HG02840 (cell line): ENCODE measurements around the gene ELF1.
"Not testable (repeated sequence)": the region's sequence is repeated elsewhere in the genome, so short reads cannot be mapped to it uniquely, and the experiment has no call there.

Experiments
- ATAC-seq: cut with Tn5 transposase; IDR thresholded peaks from one replicate; pipeline ENCODE4 v1.9.1; 2021; ENCODE audit warnings: mild to moderate bottlenecking, moderate library complexity, moderate number of reproducible peaks; ENCODE audit not compliant: unreplicated experiment, low FRiP score

ELF1 gene

GRCh38 chr13:40984668-40985366 is 34.3 kb downstream of the ELF1 start:
- ATAC-seq = peak; percentile 47

GRCh38 chr13:40983725-40984667 is 35.1 kb downstream of the ELF1 start:
- ATAC-seq = no peak

- no peak for ATAC-seq
Measured at GRCh38 chr13:40983259-40983658, 35.9 kb downstream of the ELF1 start.

GRCh38 chr13:40982772-40983171 is 36.3 kb downstream of the ELF1 start:
- ATAC-seq = peak; percentile 47

DNA sequence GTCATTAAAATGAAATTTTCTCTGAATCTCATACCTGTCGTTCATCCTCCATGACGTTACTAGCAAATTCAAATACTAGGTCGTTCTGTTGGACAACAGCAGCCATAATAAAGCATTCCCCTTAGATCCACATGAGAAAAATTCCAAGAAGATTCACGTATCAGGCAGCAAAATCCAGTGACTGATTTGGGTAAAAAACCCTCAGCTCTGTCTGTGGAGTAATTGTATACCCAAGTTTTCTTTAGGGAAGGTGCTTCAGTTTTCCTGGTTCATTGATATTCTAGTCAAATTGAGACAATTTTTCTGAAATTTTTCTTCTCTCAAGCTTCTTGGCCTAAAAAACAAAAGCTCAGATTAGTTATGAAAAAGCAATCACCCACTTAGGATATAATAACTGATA is 37.2 kb downstream of the ELF1 start:
- no peak for ATAC-seq

- ATAC-seq = no peak
Measured at GRCh38 chr13:40981361-40981760, 37.8 kb downstream of the ELF1 start.

- no peak for ATAC-seq
Measured at GRCh38 chr13:40980461-40980860, 38.7 kb downstream of the ELF1 start.

GRCh38 chr13:40979232-40979631 is 39.9 kb downstream of the ELF1 start:
- ATAC-seq = no peak

DNA sequence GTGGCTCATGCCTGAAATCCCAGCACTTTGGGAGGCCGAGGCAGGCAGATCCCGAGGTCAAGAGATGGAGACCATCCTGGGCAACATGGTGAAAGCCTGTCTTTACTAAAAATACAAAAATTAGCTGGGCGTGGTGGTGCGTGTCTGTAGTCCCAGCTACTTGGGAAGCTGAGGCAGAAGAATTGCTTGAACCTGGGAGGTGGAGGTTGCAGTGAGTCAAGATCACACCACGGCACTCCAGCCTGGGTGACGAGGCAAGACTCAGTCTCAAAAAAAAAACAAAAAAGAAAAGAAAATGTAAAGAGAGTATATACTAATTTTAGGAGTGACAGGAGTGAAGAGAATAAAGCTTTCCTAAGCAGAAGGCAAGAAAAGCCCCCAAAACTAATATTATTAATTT is 41.0 kb downstream of the ELF1 start:
- not testable (repeated sequence) for ATAC-seq

GRCh38 chr13:40975441-40975840 is 43.7 kb downstream of the ELF1 start:
- no peak for ATAC-seq

- no peak for ATAC-seq
Measured at GRCh38 chr13:40974460-40975407, 44.4 kb downstream of the ELF1 start.

GRCh38 chr13:40973409-40973808 is 45.7 kb downstream of the ELF1 start:
- ATAC-seq = no peak

- ATAC-seq = no peak
Measured at GRCh38 chr13:40971321-40971720, 47.8 kb downstream of the ELF1 start.

DNA sequence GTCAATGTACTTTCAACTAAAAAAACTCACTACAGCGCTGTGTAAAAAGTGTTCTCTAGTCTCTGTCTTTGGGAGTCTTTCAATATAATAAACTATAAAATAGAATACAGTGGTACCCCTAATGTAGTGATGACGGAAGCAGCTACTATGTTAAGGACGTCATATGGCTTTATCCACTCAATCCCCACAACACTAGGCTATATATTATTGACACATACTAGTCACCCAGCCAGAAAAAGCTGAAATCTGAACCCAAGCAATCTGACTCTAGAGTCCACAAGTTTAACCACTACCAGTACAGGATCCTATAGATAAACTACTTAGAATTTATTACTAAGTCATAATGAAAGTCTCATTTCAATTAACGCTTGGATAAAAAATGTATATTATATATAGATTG is 48.3 kb downstream of the ELF1 start:
- no peak for ATAC-seq

- ATAC-seq = peak; percentile 61
Measured at GRCh38 chr13:40969169-40969901, 49.8 kb downstream of the ELF1 start.

- ATAC-seq = no peak
Measured at GRCh38 chr13:40968416-40969000, 50.6 kb downstream of the ELF1 start.

DNA sequence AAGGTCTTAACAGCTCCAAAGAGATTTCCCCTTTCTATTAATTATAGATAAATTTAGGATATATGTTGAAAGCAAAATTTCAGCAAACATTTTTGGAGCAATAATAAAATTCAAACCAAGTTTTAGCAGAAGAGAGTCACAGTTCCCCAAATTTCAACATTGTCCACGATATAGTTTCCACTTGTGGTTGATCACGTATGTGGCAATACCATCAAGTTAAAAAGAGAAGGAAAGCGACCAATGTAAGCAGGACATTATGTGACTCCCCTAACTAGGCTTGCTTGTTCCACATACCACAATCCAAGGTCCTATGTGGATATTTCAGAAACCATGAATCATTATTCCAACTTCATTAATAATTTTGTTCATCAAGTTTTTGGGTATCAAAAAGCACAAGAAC is 52.8 kb downstream of the ELF1 start:
- no peak for ATAC-seq

DNA sequence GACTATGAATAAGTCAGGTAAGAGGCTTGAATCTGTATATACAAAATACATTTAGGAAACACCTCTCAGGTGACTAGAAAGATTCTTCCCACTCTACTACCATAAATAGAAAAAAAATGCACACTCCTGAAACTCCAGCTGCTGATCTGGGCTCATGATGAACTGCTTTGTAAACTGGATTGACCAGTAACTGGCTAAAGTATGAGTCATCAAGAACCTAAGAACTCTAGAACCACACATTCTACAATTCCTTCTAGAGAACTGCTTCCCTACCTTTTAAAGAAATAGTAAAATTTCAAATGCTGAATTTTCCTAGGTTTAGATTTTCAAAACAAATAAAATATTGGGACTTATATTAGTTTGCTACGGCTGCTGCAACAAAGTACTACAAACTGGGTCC is 55.2 kb downstream of the ELF1 start:
- ATAC-seq = no peak

DNA sequence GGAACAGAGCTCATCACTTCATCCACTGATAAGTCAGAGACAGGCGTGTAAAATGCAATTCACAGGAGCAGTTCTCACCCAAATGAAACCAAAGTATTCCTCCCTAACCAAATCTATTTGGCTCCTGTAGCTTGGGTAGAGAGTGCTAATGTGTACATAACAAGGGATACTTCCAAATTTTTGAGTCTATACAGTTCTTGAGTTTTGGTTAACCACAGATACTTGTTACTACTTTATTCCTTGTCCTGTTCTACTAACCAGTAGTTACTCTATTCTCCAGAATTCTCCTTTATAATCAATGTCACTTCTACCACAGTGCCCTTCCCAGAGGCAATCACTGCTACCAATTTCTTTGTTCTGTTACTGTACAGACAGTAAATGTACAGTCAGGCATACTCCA is 57.3 kb downstream of the ELF1 start:
- no peak for ATAC-seq

DNA sequence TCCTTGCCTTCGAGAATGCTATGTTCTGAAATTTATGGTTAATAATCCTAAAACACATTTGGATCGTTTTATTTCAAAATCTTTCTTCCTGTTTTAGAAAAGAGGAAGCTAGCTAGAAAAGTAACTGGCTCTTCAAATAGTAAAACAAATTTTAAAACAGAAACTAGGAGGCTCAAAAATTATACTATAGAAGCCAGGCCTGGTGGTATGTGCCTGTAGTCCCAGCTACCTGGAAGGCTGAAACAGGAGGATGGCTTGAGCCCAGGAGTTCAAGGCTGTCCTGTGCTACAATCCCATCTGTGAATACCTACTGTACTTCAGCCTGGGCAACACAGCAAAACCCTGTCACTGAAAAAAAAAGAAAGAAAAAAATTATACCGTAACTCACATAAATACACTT is 57.9 kb downstream of the ELF1 start:
- no peak for ATAC-seq
